GM23338 (cell line): ENCODE results near the gene DCPS. TPM values are rescaled to one million over a fixed set of nuclear protein-coding genes. Genes with fewer than 3 reads are reported as not detected.
A peak's percentile ranks its signal among the peaks of the same experiment; 100 is the strongest.

Source experiments
- ATAC-seq: fragments of 200-7000 bp; cut with Tn5 transposase; 3 replicates; pipeline ENCODE4 v1.9.1; 2020
- DNase-seq: peaks from one replicate; pipeline ENCODE4 v3.0.0-alpha.2; 2015; ENCODE audit warnings: low spot score
- H2AFZ ChIP-seq: fragments of 200-600 bp; sonication (generic); 2 replicates; pipeline ENCODE4 v1.8.0; 2016; ENCODE audit warnings: antibody characterized with exemption, mild to moderate bottlenecking, moderate library complexity
- H3F3A ChIP-seq: fragments of 200-600 bp; sonication (generic); replicated peaks from 2 replicates; pipeline ENCODE4 v1.8.0; 2017; ENCODE audit warnings: antibody characterized with exemption, mixed run types, low read depth
- H3K27ac ChIP-seq: fragments of 200-600 bp; sonication (generic); 2 replicates; pipeline ENCODE4 v1.6.1; 2016; ENCODE audit warnings: low read depth
- H3K27me3 ChIP-seq: fragments of 200-600 bp; sonication (generic); 2 replicates; pipeline ENCODE4 v1.8.0; 2016; ENCODE audit warnings: mild to moderate bottlenecking, mixed run types, moderate library complexity; ENCODE audit not compliant: insufficient read depth
- H3K36me3 ChIP-seq: fragments of 200-600 bp; sonication (generic); 2 replicates; pipeline ENCODE4 v1.8.0; 2016; ENCODE audit warnings: mild to moderate bottlenecking; ENCODE audit not compliant: insufficient read depth
- H3K4me1 ChIP-seq: fragments of 200-600 bp; sonication (generic); 2 replicates; pipeline ENCODE4 v1.8.0; 2016; ENCODE audit warnings: mild to moderate bottlenecking, moderate library complexity; ENCODE audit not compliant: insufficient read depth
- H3K4me2 ChIP-seq: fragments of 200-600 bp; sonication (generic); 2 replicates; pipeline ENCODE4 v1.7.1; 2017; ENCODE audit warnings: mixed run types
- H3K4me3 ChIP-seq: fragments of 200-600 bp; sonication (generic); 2 replicates; pipeline ENCODE4 v1.6.1; 2016; ENCODE audit warnings: mixed run types
- H3K79me2 ChIP-seq: fragments of 200-600 bp; sonication (generic); replicated peaks from 2 replicates; pipeline ENCODE4 v1.8.0; 2017; ENCODE audit warnings: mild to moderate bottlenecking; ENCODE audit not compliant: insufficient read depth
- H3K9me2 ChIP-seq: fragments of 200-600 bp; sonication (generic); 2 replicates; pipeline ENCODE4 v1.8.0; 2017; ENCODE audit not compliant: insufficient read depth
- H4K20me1 ChIP-seq: fragments of 200-600 bp; sonication (generic); replicated peaks from 2 replicates; pipeline ENCODE4 v1.8.0; 2017; ENCODE audit warnings: mild to moderate bottlenecking; ENCODE audit not compliant: insufficient read depth
- H3K27ac Mint-ChIP-seq: 2 replicates; pipeline ENCODE4 v1.8.0; 2020; ENCODE audit warnings: inconsistent platforms, mild to moderate bottlenecking, moderate library complexity, mixed read lengths
- H3K27me3 Mint-ChIP-seq: 3 replicates; pipeline ENCODE4 v1.8.0; 2022; ENCODE audit warnings: low read depth, mild to moderate bottlenecking, moderate library complexity, mixed read lengths, inconsistent platforms; ENCODE audit not compliant: insufficient read depth, poor library complexity
- H3K36me3 Mint-ChIP-seq: 3 replicates; pipeline ENCODE4 v1.8.0; 2021; ENCODE audit warnings: low read depth, mild to moderate bottlenecking, inconsistent platforms, moderate library complexity, mixed read lengths
- H3K4me1 Mint-ChIP-seq: 3 replicates; pipeline ENCODE4 v1.8.0; 2020; ENCODE audit warnings: mild to moderate bottlenecking, inconsistent platforms, mixed read lengths
- H3K4me3 Mint-ChIP-seq: 3 replicates; pipeline ENCODE4 v1.8.0; 2021; ENCODE audit warnings: moderate library complexity, mild to moderate bottlenecking, inconsistent platforms, mixed read lengths
- H3K9me3 Mint-ChIP-seq: 3 replicates; pipeline ENCODE4 v1.8.0; 2020; ENCODE audit warnings: moderate library complexity, mild to moderate bottlenecking, inconsistent platforms, mixed read lengths
- CREB1 ChIP-seq: fragments of 250-450 bp; sonication (Bioruptor Pico); IDR thresholded peaks from 2 replicates; pipeline ENCODE4 v1.5.0; 2020; ENCODE audit warnings: low read depth, mild to moderate bottlenecking, moderate library complexity
- CTCF ChIP-seq, 2 experiments: fragments of 200-600 bp in 1 of 2; sonication (generic) in 1 of 2; conservative IDR thresholded peaks; 2 replicates each; pipeline versions ENCODE4 v1.5.1 to v1.6.1; 2016 to 2017; ENCODE audit warnings: antibody characterized with exemption in 2 of 2, low read depth in 2 of 2, mild to moderate bottlenecking in 2 of 2, moderate library complexity in 1 of 2
- EZH2 ChIP-seq: fragments of 200-600 bp; sonication (generic); IDR thresholded peaks from one replicate; pipeline ENCODE4 v1.8.0; 2017; ENCODE audit warnings: antibody characterized with exemption, mild to moderate bottlenecking, low read depth; ENCODE audit not compliant: unreplicated experiment
- NANOG ChIP-seq: IDR thresholded peaks from 2 replicates; pipeline ENCODE4 v1.6.1; 2016; ENCODE audit warnings: antibody characterized with exemption, borderline replicate concordance
- POLR2AphosphoS5 ChIP-seq: IDR thresholded peaks from 2 replicates; pipeline ENCODE4 v1.6.1; 2016; ENCODE audit warnings: antibody characterized with exemption, low read depth
- STAT1 ChIP-seq: IDR thresholded peaks from one replicate; pipeline ENCODE4 v1.6.1; 2016; ENCODE audit warnings: antibody characterized with exemption; ENCODE audit not compliant: unreplicated experiment
- ZNF462 ChIP-seq: fragments of 250-450 bp; sonication (Bioruptor Pico); IDR thresholded peaks from 2 replicates; pipeline ENCODE4 v1.5.0; 2020; ENCODE audit warnings: mild to moderate bottlenecking, moderate library complexity
- polyA plus RNA-seq: library from polyadenylated mRNA; unstranded; fragments of >200 nt; fragmentation: Nextera tagmentation; extraction: Ambion mirVana; gene quantifications from 2 replicates; pipeline ENCODE4 v1.2.1, GENCODE V29; 2016
- total RNA-seq: library from RNA; depleted of rRNA; stranded (reverse); fragments of >200 nt; shearing (Covaris generic); gene quantifications from 2 replicates; pipeline ENCODE4 v1.2.3, GENCODE V29; 2014

DCPS gene
- total and polyA plus RNA-seq, 2 experiments from 2014 or later: 26.8 to 46.4 TPM

GRCh38 chr11:126282736-126283591, 20.9 kb upstream of the DCPS start, which contains the start of gene TIRAP:
TSS of gene TIRAP (plus strand) at chr11:126283093. CDS start at chr11:126290895, 7,802 bp downstream.
- Histone ChIP-seq H3K27me3 (peaks cover 19% of the 10 kb centered on the region), H3K9me2 (no peaks in the 10 kb centered on the region), H2AFZ (peak within 1 kb of the TSS; percentile 94), H3K27ac (no peak within 1 kb of the TSS), H3K4me1 (0 out of 2 replicates have a peak, but pooled peaks cover 7% of the 10 kb centered on the region), H4K20me1 (no peaks in the 10 kb centered on the region), H3K36me3 (no peaks in the 10 kb centered on the region), H3K4me3 (peak within 1 kb of the TSS; percentile 74), H3K79me2 (no peaks in the 10 kb centered on the region), H3K4me2 (peak within 1 kb of the TSS; percentile 86), H3F3A (peaks cover 10% of the 10 kb centered on the region)
- ATAC-seq: peak; percentile 74
- Mint-ChIP-seq H3K4me3 (peak within 1 kb of the TSS; percentile 96), H3K27me3 (peaks cover 30% of the 10 kb centered on the region), H3K4me1 (peaks cover 15% of the 10 kb centered on the region), H3K36me3 (peaks cover 7% of the 10 kb centered on the region), H3K27ac (peak within 1 kb of the TSS; percentile 60), H3K9me3 (no peaks in the 10 kb centered on the region; the same call in 2 of the 3 replicates)
- 0 out of 4 replicates have a peak, but pooled peaks of 1 of the 2 experiments have one; percentile 14 for TF ChIP-seq CTCF (conservative IDR thresholded peaks at IDR 0.05; ENCODE audit: low read depth in 2 of 2)
- peak; percentile 43 for TF ChIP-seq POLR2AphosphoS5
- no peak for TF ChIP-seq NANOG
- DNase-seq: peak; percentile 73

GRCh38 chr11:126284829-126285228, 19.0 kb upstream of the DCPS start:
- no peaks in the 10 kb centered on the region for H3K9me2 ChIP-seq
- H3K27me3 ChIP-seq: peaks cover 19% of the 10 kb centered on the region
- H3K27ac ChIP-seq: no peak overlapping the region
- Mint-ChIP-seq H3K9me3 (no peaks in the 10 kb centered on the region; the same call in 2 of the 3 replicates), H3K4me3 (no peak overlapping the region), H3K27me3 (peaks cover 24% of the 10 kb centered on the region), H3K27ac (no peak overlapping the region), H3K36me3 (no peaks in the 10 kb centered on the region; the same call in 2 of the 3 replicates), H3K4me1 (peaks cover 15% of the 10 kb centered on the region)
- H3K4me2 ChIP-seq: no peak overlapping the region
- H3K36me3 ChIP-seq: no peaks in the 10 kb centered on the region
- no peak overlapping the region for H3K4me3 ChIP-seq
- ATAC-seq: no peak
- H2AFZ ChIP-seq: no peak overlapping the region
- 0 out of 2 replicates have a peak, but pooled peaks cover 4% of the 10 kb centered on the region for H4K20me1 ChIP-seq
- no peak for DNase-seq
- no peaks in the 10 kb centered on the region for H3K79me2 ChIP-seq
- H3F3A ChIP-seq: peaks cover 10% of the 10 kb centered on the region
- H3K4me1 ChIP-seq: 0 out of 2 replicates have a peak, but pooled peaks cover 7% of the 10 kb centered on the region
- TF ChIP-seq CTCF (conservative IDR thresholded peaks at IDR 0.05; ENCODE audit: low read depth in 2 of 2) (no peak), ZNF462 (CRISPR knock-in tag) (no peak), CREB1 (CRISPR knock-in tag) (no peak), POLR2AphosphoS5 (no peak), NANOG (no peak), EZH2 (no peak), STAT1 (no peak)
